Skeletal muscle satellite cell (primary cell): Measurements from ENCODE around the gene PPFIBP1. TPM values are rescaled to one million over a fixed set of nuclear protein-coding genes. Genes with fewer than 3 reads are reported as not detected.

Experiments used
- H3K27me3 ChIP-seq: 2 replicates; pipeline ENCODE4 v1.7.0; 2013; ENCODE audit warnings: low read length; ENCODE audit not compliant: control insufficient read depth, insufficient read depth
- H3K36me3 ChIP-seq: 2 replicates; pipeline ENCODE4 v1.7.0; 2013; ENCODE audit warnings: mild to moderate bottlenecking, control low read depth, low read length; ENCODE audit not compliant: insufficient read depth
- H3K4me1 ChIP-seq: 2 replicates; pipeline ENCODE4 v1.7.0; 2013; ENCODE audit warnings: low read length; ENCODE audit not compliant: control insufficient read depth, insufficient read depth
- H3K4me2 ChIP-seq: 2 replicates; pipeline ENCODE4 v1.7.0; 2013; ENCODE audit warnings: mild to moderate bottlenecking, low read length
- H3K4me3 ChIP-seq: 2 replicates; pipeline ENCODE4 v1.7.0; 2013; ENCODE audit warnings: low read length
- H3K9ac ChIP-seq: 2 replicates; pipeline ENCODE4 v1.7.0; 2013; ENCODE audit warnings: mild to moderate bottlenecking, low read depth, low read length, moderate library complexity
- H3K9me3 ChIP-seq: replicated peaks from 2 replicates; pipeline ENCODE4 v1.7.0; 2013; ENCODE audit warnings: mild to moderate bottlenecking, control low read depth, low read length
- total RNA-seq: library from RNA; depleted of rRNA; stranded (reverse); fragments of >200 nt; gene quantifications from 2 replicates; pipeline ENCODE4 v1.2.3, GENCODE V29; 2012; rRNA removed

The PPFIBP1 gene
- 122 and 189 TPM in 2 replicates for total RNA-seq

DNA sequence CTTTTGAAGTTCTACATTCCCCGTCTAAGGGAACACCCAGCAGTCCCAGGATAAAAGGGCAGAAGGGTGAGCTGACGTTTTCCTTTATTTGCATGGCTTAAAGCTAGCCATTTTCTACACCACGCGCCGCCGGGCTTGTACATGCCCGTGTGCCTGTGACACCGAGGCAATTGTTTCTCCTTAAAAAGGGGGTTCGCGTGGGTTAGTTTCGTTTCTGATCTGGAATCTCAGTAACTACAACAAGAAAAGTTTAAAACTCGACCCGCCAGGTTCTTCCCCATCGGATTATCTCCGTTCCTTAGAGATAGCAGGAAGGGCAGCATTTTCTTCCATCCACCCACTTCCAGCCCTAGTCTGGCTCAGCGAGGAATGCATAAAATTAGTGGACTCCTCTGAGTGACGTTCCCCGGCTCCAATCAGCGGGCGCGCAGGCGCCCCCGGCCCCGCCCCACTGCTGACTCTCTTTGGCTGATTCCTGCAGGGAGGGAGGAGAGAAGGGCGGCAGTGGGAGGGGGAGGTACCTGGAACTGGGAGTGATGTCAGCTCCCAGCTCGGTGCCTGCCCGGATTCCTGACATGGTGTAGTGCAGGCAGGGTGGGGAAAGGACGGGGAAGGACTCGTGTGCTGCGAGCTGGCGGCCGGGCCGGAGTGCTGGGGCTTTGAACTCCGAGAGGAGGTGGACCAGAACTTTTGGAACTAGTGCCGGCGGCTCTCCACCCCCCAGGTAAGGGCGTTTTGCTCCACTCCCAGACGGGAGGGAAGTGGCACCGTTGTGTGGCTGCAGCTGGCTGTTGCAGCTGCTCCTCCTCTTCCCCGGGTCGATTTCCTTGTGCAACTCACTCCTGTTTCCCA lies at the start of gene PPFIBP1:
PPFIBP1 (plus strand) TSS at position 565 of the 852 bp plus-strand sequence. CDS start 109,191 bp downstream, outside the sequence.
- peak within 1 kb of the TSS; percentile 94 for H3K9ac ChIP-seq
- H3K4me2 ChIP-seq, result peak within 1 kb of the TSS; percentile 82

DNA sequence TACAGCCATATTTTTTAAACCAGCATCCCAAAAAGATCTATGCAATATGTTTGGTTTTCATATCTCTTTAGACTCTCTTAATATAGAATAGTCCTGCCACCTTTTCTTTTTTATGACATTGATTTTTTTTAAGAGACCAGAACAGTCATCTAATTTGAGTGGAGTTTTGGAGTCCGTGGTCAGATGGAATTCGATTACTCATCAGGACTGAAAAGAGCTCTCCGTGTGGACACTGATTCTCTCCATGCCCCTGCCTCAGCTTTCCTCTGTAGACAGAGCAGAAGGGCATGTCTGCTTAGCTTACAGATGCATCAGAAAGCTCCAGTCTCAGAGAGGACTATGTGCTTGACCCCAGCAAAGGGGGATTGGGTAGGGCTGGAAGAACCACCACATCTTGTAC lies 49.7 kb upstream of the PPFIBP1 start:
- Histone ChIP-seq H3K4me1 (peaks cover 20% of the 10 kb centered on the region), H3K4me3 (no peak overlapping the region), H3K9me3 (peaks cover 3% of the 10 kb centered on the region)

More for the DNA sequence above, at the start of gene PPFIBP1:
- Histone ChIP-seq H3K4me1 (peaks cover 50% of the 10 kb centered on the region), H3K4me3 (peak within 1 kb of the TSS; percentile 83), H3K36me3 (no peaks in the 10 kb centered on the region), H3K27me3 (no peaks in the 10 kb centered on the region), H3K9me3 (no peaks in the 10 kb centered on the region)

DNA sequence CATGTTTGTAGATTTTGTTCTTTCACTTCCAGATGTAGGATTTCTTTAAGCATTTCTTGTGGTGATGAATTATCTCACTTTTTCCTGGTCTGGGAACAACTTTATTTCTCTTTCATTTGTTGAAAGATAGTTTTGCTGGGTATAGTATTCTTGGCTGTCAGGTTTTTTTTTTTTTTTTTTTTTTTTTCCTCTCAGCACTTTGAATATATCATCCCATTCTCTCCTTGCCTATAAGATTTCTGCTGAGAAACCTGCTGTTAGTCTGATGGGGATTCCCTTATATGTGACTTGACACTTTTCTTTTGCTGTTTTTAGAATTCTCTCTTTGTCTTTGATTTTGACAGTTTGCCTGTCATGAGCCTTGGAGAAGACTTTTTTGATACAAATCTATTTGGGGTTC lies 47.0 kb upstream of the PPFIBP1 start:
- Histone ChIP-seq H3K4me1 (peaks cover 13% of the 10 kb centered on the region), H3K36me3 (no peaks in the 10 kb centered on the region), H3K27me3 (no peaks in the 10 kb centered on the region), H3K9ac (no peak overlapping the region), H3K4me2 (no peak overlapping the region), H3K9me3 (peaks cover 3% of the 10 kb centered on the region), H3K4me3 (no peak overlapping the region)

More for the DNA sequence above, 49.7 kb upstream of the PPFIBP1 start:
- H3K27me3 ChIP-seq, result no peaks in the 10 kb centered on the region
- no peak overlapping the region for H3K9ac ChIP-seq
- peak overlapping the region; percentile 9 for H3K4me2 ChIP-seq
- no peaks in the 10 kb centered on the region for H3K36me3 ChIP-seq

DNA sequence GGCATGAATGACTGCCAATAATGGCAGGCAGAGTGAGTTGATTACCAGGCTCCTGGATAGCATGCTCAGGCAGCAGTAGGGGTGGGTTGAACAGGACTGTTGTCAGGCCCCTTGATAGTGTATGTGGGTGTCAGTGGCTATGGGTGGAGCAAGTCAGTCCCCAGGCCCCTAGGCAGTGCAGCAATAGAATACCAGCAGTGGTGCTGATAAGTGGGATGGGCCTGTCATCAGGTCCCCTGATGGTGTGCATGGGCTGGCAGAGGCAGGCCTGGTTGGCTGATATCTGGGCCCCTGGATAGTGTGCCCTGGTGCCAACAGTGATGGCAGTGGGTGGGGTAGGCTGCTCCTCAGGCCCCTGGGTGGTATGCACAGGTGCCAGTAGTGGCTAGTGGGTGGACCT lies 45.1 kb upstream of the PPFIBP1 start:
- H3K36me3 ChIP-seq, result no peaks in the 10 kb centered on the region
- peaks cover 8% of the 10 kb centered on the region for H3K4me1 ChIP-seq
- H3K9ac ChIP-seq, result no peak overlapping the region
- no peak overlapping the region for H3K4me3 ChIP-seq
- no peak overlapping the region for H3K4me2 ChIP-seq
- H3K27me3 ChIP-seq, result no peaks in the 10 kb centered on the region
- peaks cover 3% of the 10 kb centered on the region for H3K9me3 ChIP-seq

DNA sequence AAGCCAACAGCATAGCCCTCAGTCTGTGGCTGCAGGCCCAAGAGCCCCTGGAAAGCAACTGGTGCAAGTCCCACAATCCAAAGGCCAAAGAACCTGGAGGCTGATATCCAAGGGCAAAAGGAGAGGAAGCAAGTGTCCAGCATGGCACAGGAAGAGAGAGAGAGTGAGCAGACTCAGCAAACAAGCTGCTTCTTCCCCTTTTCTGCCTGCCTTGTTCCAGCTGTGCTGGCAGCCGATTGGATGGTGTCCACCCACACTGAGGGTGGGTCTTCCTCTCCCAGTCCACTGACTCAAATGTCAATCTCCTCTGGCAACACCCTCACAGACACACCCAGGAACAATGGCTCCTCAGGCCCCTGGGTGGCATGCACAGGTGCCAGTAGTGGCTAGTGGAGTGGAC lies 44.0 kb upstream of the PPFIBP1 start:
- H3K9ac ChIP-seq, result no peak overlapping the region
- peaks cover 3% of the 10 kb centered on the region for H3K9me3 ChIP-seq
- no peaks in the 10 kb centered on the region for H3K36me3 ChIP-seq
- no peaks in the 10 kb centered on the region for H3K27me3 ChIP-seq
- no peak overlapping the region for H3K4me3 ChIP-seq
- no peak overlapping the region for H3K4me2 ChIP-seq
- H3K4me1 ChIP-seq, result no peaks in the 10 kb centered on the region

DNA sequence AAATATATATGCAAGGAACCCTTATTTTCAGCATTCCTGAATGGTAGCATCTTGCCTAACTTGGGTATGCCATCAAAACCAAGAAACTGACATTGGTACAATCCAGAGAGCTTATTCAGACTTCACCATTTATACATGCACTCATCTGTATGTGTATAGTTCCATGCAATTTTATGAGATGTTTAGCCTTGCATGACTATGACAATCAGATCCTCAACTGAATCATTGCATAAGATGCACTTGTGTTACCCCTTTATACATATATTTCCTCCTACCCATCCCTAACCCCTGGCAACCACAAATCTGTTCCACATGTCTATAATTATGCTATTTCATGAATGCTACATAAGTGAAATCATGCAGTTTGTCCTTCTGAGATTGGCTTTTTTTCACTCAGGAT lies 37.0 kb upstream of the PPFIBP1 start:
- Histone ChIP-seq H3K36me3 (no peaks in the 10 kb centered on the region), H3K4me1 (no peaks in the 10 kb centered on the region), H3K9me3 (no peaks in the 10 kb centered on the region), H3K9ac (no peak overlapping the region), H3K4me2 (no peak overlapping the region), H3K27me3 (no peaks in the 10 kb centered on the region), H3K4me3 (no peak overlapping the region)

DNA sequence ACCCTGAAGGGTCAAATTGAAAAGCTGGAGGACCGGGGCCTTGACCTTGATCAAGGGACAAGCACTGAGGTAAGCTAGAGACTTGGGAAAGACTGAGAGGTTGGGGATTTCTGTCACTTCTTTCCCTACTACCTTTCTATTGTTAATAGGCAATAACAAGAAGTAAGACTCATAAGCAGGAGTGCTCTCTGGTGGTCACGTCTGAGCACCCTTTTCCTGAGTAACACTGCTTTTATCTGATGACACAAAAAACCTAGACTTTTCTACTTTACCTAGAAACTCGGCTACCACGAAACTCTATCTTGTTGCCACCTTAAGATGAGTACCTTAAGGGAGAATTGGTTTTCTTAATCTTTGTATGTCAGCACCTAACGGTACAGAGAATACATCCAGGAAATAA lies 35.5 kb upstream of the PPFIBP1 start:
- H3K4me3 ChIP-seq, result no peak overlapping the region
- H3K9me3 ChIP-seq, result no peaks in the 10 kb centered on the region
- no peaks in the 10 kb centered on the region for H3K27me3 ChIP-seq
- H3K9ac ChIP-seq, result no peak overlapping the region
- no peaks in the 10 kb centered on the region for H3K36me3 ChIP-seq
- no peaks in the 10 kb centered on the region for H3K4me1 ChIP-seq
- no peak overlapping the region for H3K4me2 ChIP-seq

DNA sequence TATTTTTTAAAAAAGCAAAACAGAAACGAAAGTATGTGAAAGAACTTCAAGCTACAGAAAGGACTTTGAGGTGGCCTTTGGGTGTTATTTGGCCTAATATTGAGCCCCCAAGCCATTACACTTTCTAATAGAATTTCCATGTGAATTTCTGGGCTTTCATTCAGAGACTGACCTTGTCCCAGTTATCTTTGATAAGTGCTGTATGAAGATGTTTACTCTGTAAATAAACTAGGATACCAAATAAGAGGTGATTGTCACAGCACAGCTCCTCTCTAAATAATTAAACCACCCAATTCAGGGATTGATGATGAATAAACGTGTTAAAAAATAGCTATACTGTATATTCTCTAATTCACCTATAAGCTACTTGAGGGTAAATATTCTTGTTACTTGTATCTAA lies 32.8 kb upstream of the PPFIBP1 start:
- no peaks in the 10 kb centered on the region for H3K4me1 ChIP-seq
- H3K9me3 ChIP-seq, result no peaks in the 10 kb centered on the region
- H3K36me3 ChIP-seq, result no peaks in the 10 kb centered on the region
- H3K4me2 ChIP-seq, result no peak overlapping the region
- no peak overlapping the region for H3K4me3 ChIP-seq
- no peaks in the 10 kb centered on the region for H3K27me3 ChIP-seq
- H3K9ac ChIP-seq, result no peak overlapping the region

DNA sequence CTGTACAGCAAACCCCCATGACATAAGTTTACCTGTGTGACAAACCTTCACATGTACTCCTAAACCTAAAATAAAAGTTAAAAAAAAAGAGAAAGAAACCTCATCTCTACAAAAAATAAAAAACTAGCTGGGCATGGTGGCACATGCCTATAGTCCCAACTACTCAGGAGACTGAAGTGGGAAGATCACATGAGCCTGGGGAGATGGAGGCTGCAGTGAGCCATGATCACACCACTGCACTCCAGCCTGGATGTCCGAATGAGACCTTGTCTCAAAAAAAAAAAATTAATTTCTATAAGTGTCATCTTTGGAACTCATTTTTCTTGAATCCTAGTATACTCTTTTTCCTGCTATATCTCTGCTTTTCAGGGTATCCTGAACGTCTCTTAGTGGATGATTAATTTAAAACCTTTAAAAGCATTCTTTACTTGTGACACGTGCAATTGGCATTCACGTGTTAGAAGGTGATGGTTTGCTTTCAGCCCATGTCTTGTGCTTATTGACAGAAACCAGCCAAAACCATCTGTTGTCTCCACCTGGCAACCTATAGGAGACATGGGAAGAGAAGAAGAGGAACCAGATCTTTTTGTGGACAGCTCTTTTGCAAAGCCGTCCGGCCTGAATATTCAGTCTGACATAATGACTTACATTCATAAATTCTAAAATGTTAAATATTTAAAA lies 30.6 kb upstream of the PPFIBP1 start:
- H3K9me3 ChIP-seq, result no peaks in the 10 kb centered on the region
- no peak overlapping the region for H3K9ac ChIP-seq
- H3K4me3 ChIP-seq, result no peak overlapping the region
- H3K4me1 ChIP-seq, result no peaks in the 10 kb centered on the region
- no peaks in the 10 kb centered on the region for H3K36me3 ChIP-seq
- no peak overlapping the region for H3K4me2 ChIP-seq
- no peaks in the 10 kb centered on the region for H3K27me3 ChIP-seq

DNA sequence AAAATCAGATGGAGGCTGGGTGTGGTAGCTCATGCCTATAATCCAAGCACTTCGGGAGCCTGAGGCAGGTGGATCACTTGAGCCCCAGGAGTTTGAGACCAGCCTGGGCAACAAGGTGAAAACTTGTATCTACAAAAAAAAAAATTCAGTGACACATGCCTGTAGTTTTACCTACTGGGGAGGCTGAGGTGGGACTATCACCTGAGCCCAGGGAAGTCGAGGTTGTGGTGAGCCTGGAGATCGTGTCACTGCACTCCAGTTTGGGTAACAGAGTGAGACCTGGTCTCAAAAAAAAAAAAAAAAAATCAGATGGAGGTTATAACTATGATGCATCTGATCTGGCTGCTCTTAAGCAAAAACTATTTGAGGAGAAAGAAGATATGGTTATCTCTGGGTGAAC lies 26.6 kb upstream of the PPFIBP1 start:
- H3K36me3 ChIP-seq, result no peaks in the 10 kb centered on the region
- H3K4me2 ChIP-seq, result no peak overlapping the region
- H3K9me3 ChIP-seq, result no peaks in the 10 kb centered on the region
- H3K9ac ChIP-seq, result no peak overlapping the region
- H3K4me1 ChIP-seq, result no peaks in the 10 kb centered on the region
- no peaks in the 10 kb centered on the region for H3K27me3 ChIP-seq
- no peak overlapping the region for H3K4me3 ChIP-seq

DNA sequence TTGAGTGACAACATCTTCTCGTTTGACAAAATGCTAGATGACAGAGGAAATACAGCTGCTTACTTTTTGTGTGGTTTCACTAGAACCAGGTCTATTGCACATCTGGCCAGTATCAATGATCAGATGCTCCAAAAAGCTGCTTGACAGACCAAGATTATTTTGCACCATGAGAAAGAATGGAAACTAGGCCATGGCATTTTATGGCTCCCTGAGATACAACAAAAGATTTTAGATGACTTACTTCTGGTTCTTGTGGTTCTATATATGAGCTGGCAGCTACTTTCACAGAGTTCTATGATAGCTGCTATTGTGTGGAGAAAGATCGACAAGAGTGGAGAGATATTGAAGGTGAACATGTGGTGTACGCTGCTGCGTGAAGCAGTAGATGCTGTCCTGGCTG lies 25.9 kb upstream of the PPFIBP1 start:
- H3K9ac ChIP-seq, result no peak overlapping the region
- no peaks in the 10 kb centered on the region for H3K9me3 ChIP-seq
- no peaks in the 10 kb centered on the region for H3K36me3 ChIP-seq
- no peaks in the 10 kb centered on the region for H3K27me3 ChIP-seq
- no peak overlapping the region for H3K4me2 ChIP-seq
- no peak overlapping the region for H3K4me3 ChIP-seq
- no peaks in the 10 kb centered on the region for H3K4me1 ChIP-seq
